ENCODE measurements around the gene GTF2IRD1.
"Not testable (repeated sequence)": the region's sequence is repeated elsewhere in the genome, so short reads cannot be mapped to it uniquely, and the experiment has no call there.

The GTF2IRD1 gene

GRCh38 chr7:74512762-74513161, 59.1 kb downstream of the GTF2IRD1 start:
- no peak for DNase-seq (ENCODE audit: low read depth in 2 of 2)

DNA sequence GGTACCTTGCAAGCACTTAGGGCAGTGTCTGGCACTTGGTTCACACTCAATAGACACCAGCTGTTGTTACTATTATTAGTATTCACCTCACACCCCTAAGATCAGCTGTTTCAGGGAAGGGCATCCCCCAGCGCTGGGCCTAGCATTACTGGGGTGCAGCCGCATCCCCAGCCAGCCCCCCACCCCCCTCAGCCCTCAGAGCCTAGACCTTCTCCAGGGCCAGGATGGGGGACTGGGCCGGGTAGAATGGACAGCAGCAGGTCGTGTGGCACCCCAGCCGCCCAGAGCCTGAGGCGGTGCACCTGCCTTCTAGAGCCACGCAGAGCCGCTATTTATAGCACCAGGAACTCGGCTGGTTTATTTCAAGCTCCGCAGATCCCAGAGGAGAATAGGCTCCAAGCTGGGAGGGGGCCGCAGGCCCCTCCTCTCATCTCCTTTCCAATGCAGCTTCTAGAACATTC, 60.5 kb downstream of the GTF2IRD1 start:
- DNase-seq (ENCODE audit: low read depth in 2 of 2), result no peak

DNA sequence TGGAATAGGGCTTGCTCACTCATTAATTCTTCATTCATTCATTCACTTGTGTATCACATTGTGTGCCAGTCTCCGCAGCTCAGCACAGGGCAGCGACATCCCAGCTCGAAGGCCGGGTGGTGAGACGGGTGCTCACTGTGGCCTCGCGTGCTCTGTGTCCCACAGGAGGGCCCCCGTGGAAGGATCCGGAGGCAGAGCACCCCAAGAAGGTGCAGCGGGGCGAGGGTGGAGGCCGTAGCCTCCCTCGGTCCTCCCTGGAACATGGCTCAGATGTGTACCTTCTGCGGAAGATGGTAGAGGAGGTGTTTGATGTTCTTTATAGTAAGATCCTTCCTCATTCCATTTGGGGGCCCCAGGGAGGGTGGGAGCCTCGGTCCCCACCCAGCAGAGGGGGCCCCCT, 61.6 kb downstream of the GTF2IRD1 start:
- no peak for DNase-seq (ENCODE audit: low read depth in 2 of 2)

GRCh38 chr7:74516214-74516613, 62.5 kb downstream of the GTF2IRD1 start:
- no peak for DNase-seq (ENCODE audit: low read depth in 2 of 2)

GRCh38 chr7:74518041-74518440, 64.3 kb downstream of the GTF2IRD1 start:
- DNase-seq (ENCODE audit: low read depth in 2 of 2), result no peak

GRCh38 chr7:74518654-74519053, 64.9 kb downstream of the GTF2IRD1 start:
- no peak for DNase-seq (ENCODE audit: low read depth in 2 of 2)

- DNase-seq (ENCODE audit: low read depth in 2 of 2), result no peak
Measured at GRCh38 chr7:74519395-74519794, 65.7 kb downstream of the GTF2IRD1 start.

DNA sequence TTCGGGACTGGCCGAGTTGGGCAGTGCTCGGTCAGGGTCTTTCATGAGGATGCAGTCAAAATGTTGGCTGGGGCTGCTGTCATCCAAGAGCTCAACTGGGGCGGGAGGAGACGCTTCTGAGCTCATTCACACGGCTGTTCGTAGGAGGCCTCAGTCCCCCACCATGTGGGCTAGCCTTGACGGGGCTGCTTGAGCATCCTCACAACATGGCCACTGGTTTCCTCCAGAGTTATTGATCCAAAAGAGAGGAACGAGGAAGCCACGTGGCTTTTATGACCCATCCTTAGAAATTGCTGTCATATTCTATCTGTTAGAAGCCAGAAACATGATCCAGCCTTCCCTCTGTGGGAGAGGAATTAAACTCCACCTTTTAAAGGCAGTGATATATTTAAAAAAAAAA, 68.1 kb downstream of the GTF2IRD1 start:
- no peak for DNase-seq (ENCODE audit: low read depth in 2 of 2)

GRCh38 chr7:74522281-74522905, 68.7 kb downstream of the GTF2IRD1 start:
- no peak for DNase-seq (ENCODE audit: low read depth in 2 of 2)

GRCh38 chr7:74523015-74523414, 69.3 kb downstream of the GTF2IRD1 start:
- no peak for DNase-seq (ENCODE audit: low read depth in 2 of 2)

DNA sequence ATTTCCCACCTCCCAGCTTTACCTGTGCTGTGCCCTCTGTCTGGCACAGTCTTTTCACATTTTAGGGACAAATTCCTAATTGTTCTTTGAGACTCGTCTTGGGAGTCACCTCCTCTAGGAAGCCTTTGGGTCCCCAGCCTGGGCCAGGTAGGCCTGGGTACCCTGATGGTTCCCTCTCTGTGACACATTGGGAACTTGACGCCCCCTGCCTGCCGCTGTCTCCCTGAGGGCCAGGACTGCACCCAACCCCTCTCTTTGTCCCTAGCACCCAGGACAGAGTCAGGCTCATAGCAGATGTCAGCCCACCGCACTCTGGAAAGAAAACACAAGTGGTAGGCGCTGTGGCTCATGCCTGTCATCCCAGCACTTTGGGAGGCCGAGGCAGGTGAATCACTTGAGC, 71.4 kb downstream of the GTF2IRD1 start:
- no peak for DNase-seq (ENCODE audit: low read depth in 2 of 2)

GRCh38 chr7:74525881-74526280, 72.2 kb downstream of the GTF2IRD1 start:
- no peak for DNase-seq (ENCODE audit: low read depth in 2 of 2)

- DNase-seq (ENCODE audit: low read depth in 2 of 2), result no peak
Measured at GRCh38 chr7:74526780-74527179, 73.1 kb downstream of the GTF2IRD1 start.

- no peak for DNase-seq (ENCODE audit: low read depth in 2 of 2)
Measured at GRCh38 chr7:74527842-74528241, 74.1 kb downstream of the GTF2IRD1 start.

- not testable (repeated sequence) for DNase-seq (ENCODE audit: low read depth in 2 of 2)
Measured at GRCh38 chr7:74528773-74529172, 75.1 kb downstream of the GTF2IRD1 start.

DNA sequence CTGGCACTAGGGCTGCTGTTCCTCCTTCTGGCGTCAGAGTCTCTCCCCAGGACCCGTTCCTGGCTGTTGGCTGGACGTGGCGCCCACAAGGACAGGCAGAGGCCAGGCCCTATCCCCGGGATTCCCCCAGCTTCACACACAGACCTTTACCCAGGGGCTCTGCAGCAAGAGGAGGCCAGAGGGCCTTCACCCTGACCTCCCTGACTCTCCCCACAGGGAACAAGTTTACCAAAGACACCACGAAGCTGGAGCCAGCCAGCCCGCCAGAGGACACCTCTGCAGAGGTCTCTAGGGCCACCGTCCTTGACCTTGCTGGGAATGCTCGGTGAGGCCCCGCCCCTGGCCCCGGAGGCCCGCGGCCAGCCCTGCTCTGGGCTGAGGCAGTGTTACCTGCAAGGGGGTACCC, 82.2 kb downstream of the GTF2IRD1 start:
- DNase-seq (ENCODE audit: low read depth in 2 of 2), result no peak

GRCh38 chr7:74541937-74542336, 88.2 kb downstream of the GTF2IRD1 start:
- DNase-seq (ENCODE audit: low read depth in 2 of 2), result not testable (repeated sequence)

DNA sequence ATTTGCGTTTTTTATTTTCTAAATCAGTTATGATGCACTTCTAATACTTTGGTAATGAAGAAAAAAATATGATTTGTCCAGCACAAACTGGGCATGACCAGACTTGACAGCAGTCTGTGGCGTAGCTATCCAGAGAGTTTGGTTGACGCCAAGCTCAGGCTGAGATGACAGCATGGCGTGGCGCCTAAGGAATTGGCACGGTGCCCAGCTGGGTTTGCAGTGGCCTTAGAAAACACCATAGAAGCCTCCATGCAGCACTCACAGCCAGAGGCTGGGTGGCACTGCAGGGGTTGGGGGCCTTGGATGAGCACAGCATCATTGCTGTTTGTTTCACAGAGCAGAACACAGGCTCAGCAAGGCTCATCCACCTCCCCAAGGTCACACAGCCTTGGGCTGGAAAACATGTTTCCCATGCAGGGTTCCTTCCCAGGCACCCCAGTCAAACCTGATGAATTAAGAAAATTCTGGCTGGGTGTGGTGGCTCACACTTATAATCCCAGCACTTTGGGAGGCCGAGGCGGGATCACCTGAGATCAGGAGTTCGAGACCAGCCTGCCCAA, 88.9 kb downstream of the GTF2IRD1 start:
- no peak for DNase-seq (ENCODE audit: low read depth in 2 of 2)

DNA sequence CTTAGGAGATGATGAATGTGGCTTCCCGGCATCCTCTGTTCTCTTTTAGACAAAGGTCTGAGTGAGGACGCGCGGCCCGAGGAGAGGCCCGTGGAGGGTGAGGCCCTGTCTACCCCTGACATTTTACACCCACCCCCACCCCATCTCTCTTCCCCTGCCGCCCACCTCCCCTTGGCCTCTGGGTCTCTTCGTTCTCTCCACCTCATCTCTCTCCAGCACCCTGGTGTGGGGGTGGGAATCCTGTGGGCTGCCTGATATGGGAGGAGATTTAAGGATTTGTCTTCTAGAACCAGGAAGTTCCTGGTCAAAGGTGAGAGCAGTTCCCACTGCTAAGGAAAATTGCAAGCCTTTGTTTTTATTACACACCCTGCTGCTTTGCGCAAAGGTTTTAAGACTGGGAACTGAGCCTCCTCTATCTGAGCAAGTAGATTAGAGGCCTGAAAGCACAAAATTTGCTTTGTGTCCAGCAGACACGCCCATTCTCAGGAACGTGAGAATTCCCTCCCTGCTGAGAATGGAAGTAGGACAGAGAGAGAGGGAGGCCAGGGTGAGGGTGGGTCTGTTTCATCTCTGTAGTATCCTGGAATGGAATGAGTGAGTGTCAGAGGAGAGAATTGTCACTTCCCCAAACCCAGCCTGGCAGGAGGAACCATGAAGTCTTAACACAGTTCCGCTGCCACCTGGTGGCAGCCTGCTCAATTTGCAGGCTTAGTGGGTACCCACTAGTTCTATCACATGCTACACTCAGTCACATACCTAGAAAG, 91.2 kb downstream of the GTF2IRD1 start:
- no peak for DNase-seq (ENCODE audit: low read depth in 2 of 2)

GRCh38 chr7:74545921-74546320, 92.2 kb downstream of the GTF2IRD1 start:
- no peak for DNase-seq (ENCODE audit: low read depth in 2 of 2)

- DNase-seq (ENCODE audit: low read depth in 2 of 2), result not testable (repeated sequence)
Measured at GRCh38 chr7:74553596-74554012, 99.9 kb downstream of the GTF2IRD1 start.

- DNase-seq (ENCODE audit: low read depth in 2 of 2), result no peak
Measured at GRCh38 chr7:74554178-74554577, 100.5 kb downstream of the GTF2IRD1 start.

DNA sequence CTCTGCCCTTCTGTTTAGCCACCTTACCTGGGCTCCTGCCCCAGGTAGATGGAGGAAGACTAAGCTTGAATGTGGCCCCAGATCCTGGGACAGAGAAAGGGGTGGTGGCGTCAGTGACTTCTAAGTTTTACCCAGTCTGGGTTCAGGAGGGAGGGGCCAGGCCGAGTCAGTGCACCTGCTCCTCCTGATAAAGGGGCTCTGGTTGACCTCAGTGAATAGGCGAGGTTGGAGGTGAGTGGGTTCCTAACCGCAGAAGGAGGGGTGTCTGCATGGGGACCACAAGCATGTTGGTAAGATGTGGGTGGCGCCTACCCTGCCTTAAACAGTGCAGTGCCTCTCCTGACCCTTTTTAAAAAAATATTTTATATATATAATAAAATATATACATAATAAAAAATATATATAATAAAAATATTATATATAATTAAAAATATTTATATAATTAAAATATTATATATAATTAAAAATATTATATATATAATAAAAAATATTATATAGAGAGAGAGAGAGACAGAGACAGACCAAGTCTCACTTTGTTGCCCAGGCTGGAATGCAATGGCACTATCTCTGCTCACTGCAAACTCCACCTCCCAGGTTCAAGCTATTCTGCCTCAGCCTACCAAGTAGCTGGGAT, 106.5 kb downstream of the GTF2IRD1 start:
- no peak for DNase-seq (ENCODE audit: low read depth in 2 of 2)

Data from stimulated activated CD8-positive, alpha-beta memory T cell treated with anti-CD3 and anti-CD28 coated beads, Interleukin-7, amount 100 ng/mL, for 1 hour (primary cell).